Coronary artery (tissue), 2 donors: ENCODE data around the gene ZEB2.
A peak's percentile ranks its signal among the peaks of the same experiment; 100 is the strongest.

Source experiments
- DNase-seq: peaks from one replicate; pipeline ENCODE4 v3.0.0-alpha.2; 2017; ENCODE audit warnings: low spot score
- H3K27ac ChIP-seq, 2 donors: fragments of 200-600 bp; sonication (generic); one replicate each; pipeline ENCODE4 v1.5.1; 2016 to 2019
- H3K4me3 ChIP-seq: fragments of 200-600 bp; sonication (generic); 2 replicates; pipeline ENCODE4 v1.5.1; 2016; ENCODE audit warnings: mild to moderate bottlenecking, moderate library complexity
- CTCF ChIP-seq: fragments of 200-600 bp; sonication (generic); IDR thresholded peaks from one replicate; pipeline ENCODE4 v1.5.1; 2019; ENCODE audit warnings: antibody characterized with exemption

ZEB2 gene

DNA sequence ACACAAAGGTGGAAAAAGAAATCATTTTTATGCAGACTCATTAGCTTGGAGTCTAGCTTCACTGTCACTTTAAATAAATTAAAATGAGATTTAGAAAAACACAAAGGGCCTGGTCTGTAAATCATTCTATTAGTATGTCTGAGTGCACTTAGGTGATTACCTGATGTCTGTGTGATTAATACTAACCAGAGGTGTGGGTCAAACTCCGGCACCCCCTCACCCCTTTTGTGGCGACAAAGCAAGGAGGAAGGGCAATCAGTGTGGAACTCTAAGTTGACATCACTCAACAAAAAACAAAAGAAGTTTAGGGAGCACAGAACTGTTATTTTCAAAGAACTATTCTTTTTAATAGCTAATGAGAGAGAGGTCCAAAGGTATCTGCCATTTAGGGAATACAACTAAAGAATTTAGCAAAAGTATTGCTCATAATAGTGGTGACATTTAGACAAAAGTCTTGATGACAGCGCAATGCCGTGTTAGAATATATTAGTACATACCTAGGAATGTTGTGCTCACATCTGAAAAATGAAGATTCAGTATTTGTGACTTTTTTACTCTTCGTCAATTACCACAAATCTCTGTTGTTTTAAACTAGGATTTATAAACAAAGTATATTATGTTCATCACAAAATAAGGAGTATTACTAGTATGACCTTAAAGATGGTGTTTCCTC lies 66.3 kb downstream of the ZEB2 start:
- no peak for DNase-seq
- Histone ChIP-seq H3K4me3 (peak overlapping the region; percentile 65), H3K27ac (peak overlapping the region; percentile 47 to 81)
- no peak for TF ChIP-seq CTCF

GRCh38 chr2:144452989-144453336 lies 67.0 kb downstream of the ZEB2 start:
- no peak for DNase-seq
- peak overlapping the region; percentile 47 to 81 for H3K27ac ChIP-seq
- peak overlapping the region; percentile 65 for H3K4me3 ChIP-seq
- no peak for TF ChIP-seq CTCF

- H3K27ac ChIP-seq = peak overlapping the region; percentile 47 to 81
- TF ChIP-seq CTCF = no peak
- peak overlapping the region; percentile 65 for H3K4me3 ChIP-seq
- no peak for DNase-seq
Observed at GRCh38 chr2:144452169-144452988, 67.5 kb downstream of the ZEB2 start.

DNA sequence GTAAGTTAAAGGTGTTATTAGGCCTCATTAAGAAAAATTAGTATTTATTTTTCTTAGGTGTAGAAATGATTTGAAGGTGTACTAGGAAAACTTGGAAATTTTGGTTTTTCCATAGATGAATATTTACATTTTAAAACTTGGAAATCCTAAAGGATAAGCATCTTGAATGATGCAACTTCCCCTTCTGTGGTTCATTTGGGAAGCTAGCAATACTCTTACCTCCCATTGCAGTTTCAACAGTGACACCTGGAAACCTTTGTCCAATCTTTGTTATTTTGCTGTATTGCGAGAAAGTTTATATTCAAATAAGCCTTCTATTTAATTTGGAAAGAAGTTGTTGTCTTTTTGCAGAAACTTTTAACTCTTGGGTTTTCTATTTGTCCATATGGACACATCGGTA lies 68.5 kb downstream of the ZEB2 start:
- no peak for DNase-seq
- peak overlapping the region in 1 of 2 donors; percentile 11 for H3K27ac ChIP-seq
- no peak overlapping the region for H3K4me3 ChIP-seq
- no peak for TF ChIP-seq CTCF

DNA sequence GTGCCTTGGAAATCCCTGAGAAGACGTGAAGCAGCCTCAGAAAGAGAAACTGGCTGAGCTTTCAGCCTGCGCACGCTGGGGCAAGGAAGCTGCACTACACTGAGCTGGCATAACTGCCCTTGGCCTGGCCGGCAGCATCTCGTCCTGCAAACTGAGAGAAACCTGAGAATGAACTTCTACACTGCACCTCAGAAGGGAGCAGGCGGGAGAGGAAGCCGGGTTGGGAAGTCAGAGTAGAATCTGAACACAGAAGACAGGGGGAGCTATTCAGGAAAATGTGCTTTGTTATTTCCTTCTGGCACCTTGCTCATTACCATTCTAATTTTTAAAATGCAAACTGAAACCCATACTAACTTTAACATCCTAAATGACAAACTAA lies 70.9 kb downstream of the ZEB2 start:
- H3K27ac ChIP-seq = peak overlapping the region; percentile 52 to 81
- DNase-seq = no peak
- peak overlapping the region; percentile 65 for H3K4me3 ChIP-seq
- peak; percentile 26 for TF ChIP-seq CTCF

GRCh38 chr2:144448389-144449027 lies 71.4 kb downstream of the ZEB2 start:
- no peak for DNase-seq
- H3K27ac ChIP-seq = peak overlapping the region; percentile 52 to 81
- H3K4me3 ChIP-seq = peak overlapping the region; percentile 65
- no peak for TF ChIP-seq CTCF
